H1 (cell line): ENCODE measurements around the gene DRAXIN. TPM values are rescaled to one million over a fixed set of nuclear protein-coding genes. Genes with fewer than 3 reads are reported as not detected.
A peak's percentile ranks its signal among the peaks of the same experiment; 100 is the strongest.

Source experiments
- CTCF ChIA-PET: fragments of 300-600 bp; sonication (Branson Sonifier 250); formaldehyde crosslinking; loops from one replicate; lab custom pipeline; 2021; ENCODE audit not compliant: partially characterized antibody; lab: Charles Lee
- POLR2A ChIA-PET: fragments of 300-600 bp; sonication (Branson Sonifier 250); formaldehyde crosslinking; loops from one replicate; lab custom pipeline; 2021; ENCODE audit warnings: inconsistent platforms; ENCODE audit not compliant: partially characterized antibody; lab: Charles Lee
- DNase-seq, 2 experiments: peaks; one replicate each; pipeline versions ENCODE4 v3.0.0 to v3.0.0-alpha.2; 2010 to 2022; ENCODE audit warnings: low spot score in 2 of 2, low read depth in 1 of 2, mixed read lengths in 1 of 2
- FAIRE-seq: peaks from 2 replicates; lab custom pipeline; 2011; peaks lifted over from hg19 to GRCh38; lab: Jason Lieb, UNC
- H2AFZ ChIP-seq: 2 replicates; pipeline ENCODE4 v1.8.1; 2012; ENCODE audit warnings: low read length, inconsistent platforms
- H2AK5ac ChIP-seq: 2 replicates; pipeline ENCODE4 v1.6.1; 2013; ENCODE audit warnings: low read depth, low read length
- H2BK120ac ChIP-seq: replicated peaks from 2 replicates; pipeline ENCODE3; 2013; ENCODE audit warnings: low read depth, low read length, inconsistent platforms
- H2BK12ac ChIP-seq: 2 replicates; pipeline ENCODE4 v1.6.1; 2013; ENCODE audit warnings: low read depth, low read length
- H2BK15ac ChIP-seq: 2 replicates; pipeline ENCODE4 v1.6.1; 2013; ENCODE audit warnings: low read length
- H2BK20ac ChIP-seq: 2 replicates; pipeline ENCODE4 v1.6.1; 2013; ENCODE audit warnings: low read length
- H2BK5ac ChIP-seq: 2 replicates; pipeline ENCODE4 v1.6.1; 2013; ENCODE audit warnings: low read depth, low read length
- H3K14ac ChIP-seq: 2 replicates; pipeline ENCODE4 v1.6.1; 2013; ENCODE audit warnings: inconsistent platforms; ENCODE audit not compliant: insufficient read length
- H3K18ac ChIP-seq: 2 replicates; pipeline ENCODE4 v1.6.1; 2013; ENCODE audit warnings: low read length; ENCODE audit errors: extremely low read depth
- H3K23ac ChIP-seq: 2 replicates; pipeline ENCODE4 v1.6.1; 2013; ENCODE audit warnings: inconsistent platforms; ENCODE audit not compliant: insufficient read length
- H3K23me2 ChIP-seq: 2 replicates; pipeline ENCODE4 v1.6.1; 2013; ENCODE audit warnings: low read depth, low read length
- H3K27ac ChIP-seq: 2 replicates; pipeline ENCODE4 v1.6.1; 2011; ENCODE audit warnings: low read depth, low read length, inconsistent platforms
- H3K27me3 ChIP-seq, 4 experiments: replicated peaks in 1 of 4; 1 replicate in 1 of 4; 2 replicates in 3 of 4; pipeline versions ENCODE4 v1.6.1 to v1.8.1; 2011 to 2013; ENCODE audit warnings: low read length in 3 of 4, mild to moderate bottlenecking in 3 of 4, inconsistent platforms in 2 of 4, mixed read lengths in 2 of 4, moderate library complexity in 1 of 4; ENCODE audit not compliant: control insufficient read depth in 3 of 4, insufficient read depth in 3 of 4; ENCODE audit errors: extremely low read depth in 1 of 4
- H3K36me3 ChIP-seq, 4 experiments: 2 replicates each; pipeline versions ENCODE4 v1.6.1 to v1.8.1; 2011 to 2013; ENCODE audit warnings: mild to moderate bottlenecking in 4 of 4, low read length in 3 of 4, moderate library complexity in 2 of 4, control low read depth in 1 of 4, inconsistent platforms in 1 of 4; ENCODE audit not compliant: insufficient read depth in 4 of 4, control insufficient read depth in 2 of 4
- H3K4ac ChIP-seq: replicated peaks from 2 replicates; pipeline ENCODE3; 2013; ENCODE audit warnings: low read length, low read depth, mixed read lengths, inconsistent platforms; ENCODE audit not compliant: insufficient read length
- H3K4me1 ChIP-seq, 4 experiments: replicated peaks in 1 of 4; 1 replicate in 1 of 4; 2 replicates in 3 of 4; pipeline versions ENCODE4 v1.6.1 to v1.8.1; 2011 to 2013; ENCODE audit warnings: low read length in 3 of 4, inconsistent platforms in 2 of 4, mixed read lengths in 1 of 4; ENCODE audit not compliant: insufficient read depth in 4 of 4, control insufficient read depth in 3 of 4
- H3K4me2 ChIP-seq, 2 experiments: 2 replicates each; pipeline versions ENCODE4 v1.6.1 to v1.8.1; 2011 to 2013; ENCODE audit warnings: low read depth in 2 of 2, low read length in 2 of 2, control low read depth in 1 of 2, inconsistent platforms in 1 of 2, mild to moderate bottlenecking in 1 of 2; ENCODE audit not compliant: insufficient read depth in 1 of 2
- H3K4me3 ChIP-seq, 4 experiments: fragments of 200-600, 300-600 bp in 1 of 4; sonication (generic), shearing (Covaris generic), sonication (Bioruptor Twin) in 1 of 4; 2 replicates each; pipeline versions ENCODE4 v1.5.1 to v1.8.1; 2011 to 2016; ENCODE audit warnings: low read length in 4 of 4, low read depth in 3 of 4, control low read depth in 2 of 4, inconsistent platforms in 2 of 4, mild to moderate bottlenecking in 2 of 4, mixed read lengths in 1 of 4, moderate library complexity in 1 of 4; ENCODE audit not compliant: insufficient read depth in 2 of 4; ENCODE audit errors: extremely low read depth in 1 of 4
- H3K56ac ChIP-seq: replicated peaks from 2 replicates; pipeline ENCODE3; 2013; ENCODE audit warnings: low read depth, mild to moderate bottlenecking, mixed read lengths, low read length, inconsistent platforms; ENCODE audit not compliant: insufficient read length
- H3K79me1 ChIP-seq: 2 replicates; pipeline ENCODE4 v1.6.1; 2013; ENCODE audit warnings: low read depth, low read length, control low read depth
- H3K79me2 ChIP-seq, 2 experiments: 2 replicates each; pipeline versions ENCODE4 v1.6.1 to v1.8.1; 2012 to 2013; ENCODE audit warnings: low read length in 2 of 2, mild to moderate bottlenecking in 2 of 2, inconsistent platforms in 1 of 2; ENCODE audit not compliant: insufficient read depth in 2 of 2, control insufficient read depth in 1 of 2
- H3K9ac ChIP-seq, 4 experiments: replicated peaks in 1 of 4; 1 replicate in 1 of 4; 2 replicates in 3 of 4; pipeline versions ENCODE4 v1.6.1 to v1.8.1; 2011 to 2013; ENCODE audit warnings: low read depth in 3 of 4, low read length in 3 of 4, control low read depth in 2 of 4, mild to moderate bottlenecking in 2 of 4, moderate library complexity in 2 of 4, inconsistent platforms in 1 of 4; ENCODE audit errors: extremely low read depth in 1 of 4
- H3K9me3 ChIP-seq, 2 experiments: 2 replicates each; pipeline versions ENCODE4 v1.6.1 to v1.8.1; 2012 to 2013; ENCODE audit warnings: mild to moderate bottlenecking in 2 of 2, moderate library complexity in 2 of 2, control low read depth in 1 of 2, inconsistent platforms in 1 of 2, low read depth in 1 of 2, low read length in 1 of 2, mixed read lengths in 1 of 2; ENCODE audit not compliant: insufficient read depth in 2 of 2
- H4K20me1 ChIP-seq, 2 experiments: replicated peaks in 1 of 2; 2 replicates each; pipeline versions ENCODE3 to v1.8.1; 2011 to 2013; ENCODE audit warnings: inconsistent platforms in 2 of 2, low read length in 2 of 2, mild to moderate bottlenecking in 1 of 2; ENCODE audit not compliant: insufficient read depth in 2 of 2, control insufficient read depth in 1 of 2
- H4K5ac ChIP-seq: 2 replicates; pipeline ENCODE4 v1.6.1; 2013; ENCODE audit warnings: low read length, low read depth, mixed read lengths, inconsistent platforms; ENCODE audit not compliant: insufficient read length
- H4K8ac ChIP-seq: 2 replicates; pipeline ENCODE4 v1.8.0; 2013; ENCODE audit warnings: mild to moderate bottlenecking, moderate library complexity, low read length, inconsistent platforms; ENCODE audit not compliant: insufficient read depth; ENCODE audit errors: extremely low read depth
- H4K91ac ChIP-seq: replicated peaks from 2 replicates; pipeline ENCODE3; 2013; ENCODE audit warnings: low read length, mixed read lengths, inconsistent platforms; ENCODE audit not compliant: insufficient read length
- CEBPB ChIP-seq: IDR thresholded peaks from 2 replicates; pipeline ENCODE4 v1.6.1; 2012; ENCODE audit warnings: low read depth, low read length
- CREB1 ChIP-seq: IDR thresholded peaks from 2 replicates; pipeline ENCODE4 v1.6.1; 2012; ENCODE audit warnings: inconsistent platforms
- E2F6 ChIP-seq: IDR thresholded peaks from 2 replicates; pipeline ENCODE4 v1.6.1; 2012; ENCODE audit warnings: inconsistent platforms
- JUN ChIP-seq: IDR thresholded peaks from 2 replicates; pipeline ENCODE4 v1.6.1; 2011; ENCODE audit warnings: low read depth, mild to moderate bottlenecking, improper control_type of control experiment, low read length
- KDM1A ChIP-seq: fragments of 200-600, 300-600 bp; sonication (generic); IDR thresholded peaks from 2 replicates; pipeline ENCODE4 v1.7.1; 2016; ENCODE audit warnings: mild to moderate bottlenecking, low read length, borderline replicate concordance
- RNF2 ChIP-seq: fragments of 200-900, 300-1000 bp; sonication (generic); IDR thresholded peaks from 2 replicates; pipeline ENCODE4 v1.7.1; 2016; ENCODE audit warnings: borderline replicate concordance, low read depth, mild to moderate bottlenecking, antibody characterized with exemption, low read length; ENCODE audit not compliant: poor library complexity, severe bottlenecking; ENCODE audit errors: missing control alignments
- SP4 ChIP-seq: IDR thresholded peaks from 2 replicates; pipeline ENCODE4 v1.6.1; 2012; ENCODE audit warnings: low read length, inconsistent platforms
- YY1 ChIP-seq: IDR thresholded peaks from 2 replicates; pipeline ENCODE4 v1.6.1; 2011; ENCODE audit warnings: low read depth, mild to moderate bottlenecking, low read length
- WGBS, 2 experiments: shearing (Covaris generic) in 1 of 2; methylation state at CpG; one replicate each; pipeline versions ENCODE4 v1.1.6 to v1.1.7; 2013 to 2015; ENCODE audit warnings: low lambda C conversion rate in 2 of 2, mixed read lengths in 2 of 2, inconsistent platforms in 1 of 2, low coverage in 1 of 2, missing lambda C conversion rate in 1 of 2; ENCODE audit not compliant: insufficient replicate concordance in 2 of 2, insufficient coverage in 1 of 2, insufficient read length in 1 of 2; ENCODE audit errors: extremely low coverage in 1 of 2, missing lambda C conversion rate in 1 of 2; 5-methylcytosine and 5-hydroxymethylcytosine counted together
- polyA plus RNA-seq, 7 experiments: library from polyadenylated mRNA; depleted of rRNA in 3 of 7; stranded (reverse) in 5 of 7; unstranded in 2 of 7; fragments of >200 nt in 5 of 7; fragments of 200-250 nt in 2 of 7; gene quantifications; 1 replicate in 5 of 7; 2 replicates in 1 of 7; 4 replicates in 1 of 7; pipeline versions ENCODE4 v1.2.1 to v1.2.3, GENCODE V29; 2011 to 2013; ENCODE audit warnings: missing spikeins in 2 of 7, mixed read lengths in 2 of 7
- total RNA-seq: library from RNA; stranded (reverse); fragmentation: NEBNext Ultra II Directional; extraction: Animal tissue kit (Norgen Biotek cat#: 25700); gene quantifications from 2 replicates; pipeline ENCODE4 v1.2.1, GENCODE V29; 2021

DRAXIN gene
- total and polyA plus RNA-seq, 2 of the 8 experiments (the other 6 are each of a cell fraction or from before 2014, with no cell fraction given): 4.6 to 17.6 TPM

GRCh38 chr1:11767922-11768704 is 76.6 kb downstream of the DRAXIN start:
- Histone ChIP-seq H4K20me1 (no peaks in the 10 kb centered on the region), H3K23me2 (no peaks in the 10 kb centered on the region), H3K9ac (no peak overlapping the region), H2BK5ac (no peak overlapping the region), H2BK120ac (no peak overlapping the region), H3K4me2 (no peak overlapping the region), H3K23ac (no peak overlapping the region), H4K5ac (no peak overlapping the region), H3K4me3 (no peak overlapping the region), H3K18ac (no peak overlapping the region), H3K27ac (no peak overlapping the region), H3K79me2 (no peaks in the 10 kb centered on the region), H3K14ac (no peak overlapping the region), H2AK5ac (no peak overlapping the region), H3K9me3 (no peaks in the 10 kb centered on the region), H2BK12ac (0 out of 2 replicates have a peak overlapping the region, but pooled peaks have one; percentile 27), H3K4ac (no peak overlapping the region), H2BK15ac (no peak overlapping the region), H3K36me3 (no peaks in the 10 kb centered on the region), H3K56ac (no peak overlapping the region), H3K27me3 (peaks cover 0 to 15% (median 3%) of the 10 kb centered on the region in 4 experiments; a peak in 4 of 7 replicates), H4K8ac (no peak overlapping the region), H3K79me1 (no peaks in the 10 kb centered on the region), H2AFZ (no peak overlapping the region), H2BK20ac (no peak overlapping the region), H3K4me1 (no peaks in the 10 kb centered on the region; a peak in 1 of 7 replicates), H4K91ac (no peak overlapping the region)
- WGBS, 2 experiments: 87% methylated on average over 16 of the region's 16 CpGs; no CpG with 5 or more reads in 1 of the 2 experiments
- FAIRE-seq (no peak), DNase-seq (no peak)
- TF ChIP-seq CREB1: no peak
- TF ChIP-seq CEBPB: peak; percentile 45; the same call in 1 of the 2 replicates
- peak; percentile 47; the same call in 1 of the 2 replicates for TF ChIP-seq KDM1A
- TF ChIP-seq SP4: no peak
- no peak for TF ChIP-seq RNF2
- no peak for TF ChIP-seq YY1
- no peak for TF ChIP-seq E2F6
- no peak for TF ChIP-seq JUN
- ChIA-PET CTCF (interaction anchor here (0.7 to 2.3 kb wide), 4 partner anchors 11 to 104 kb away, joined by 3 to 8 read pairs (median 4); partner anchors contain the start of gene FBXO6), POLR2A (interaction anchor here (0.9 to 4.3 kb wide), 2 partner anchors 15 to 38 kb away, joined by 3 to 21 read pairs; no protein-coding TSS in a partner anchor)
